HG02571 (cell line): ENCODE results near the gene CATSPER1.

ENCODE experiments used
- ATAC-seq: cut with Tn5 transposase; IDR thresholded peaks from one replicate; pipeline ENCODE4 v1.9.1; 2021; ENCODE audit warnings: mild to moderate bottlenecking, moderate library complexity; ENCODE audit not compliant: unreplicated experiment

CATSPER1 gene

DNA sequence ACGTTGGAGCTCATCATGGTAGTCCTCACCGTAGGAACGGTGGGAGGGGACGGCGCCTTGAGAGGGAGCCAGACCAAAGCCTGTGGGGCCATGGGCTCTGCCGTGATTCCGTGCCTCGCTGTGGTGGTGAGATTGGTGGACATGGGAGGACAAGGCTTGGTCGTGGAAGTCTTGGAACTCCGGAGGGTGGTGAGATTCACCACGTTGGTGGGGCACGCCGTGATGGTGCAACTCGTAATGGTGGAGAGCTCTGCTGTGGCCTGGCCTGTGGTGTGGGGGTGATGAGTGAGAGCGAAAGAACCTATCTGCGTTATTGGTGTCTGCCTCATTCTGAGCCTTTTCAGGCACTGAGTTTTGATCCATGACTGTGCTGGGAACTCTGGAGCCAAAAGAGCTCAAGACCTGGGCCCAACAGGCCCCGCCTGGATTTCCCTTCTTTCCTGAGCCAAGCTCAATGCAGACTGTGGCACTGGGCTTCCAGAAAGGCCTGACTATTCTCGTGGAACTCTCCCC lies at the start of gene CATSPER1:
Gene CATSPER1 (minus strand): TSS at position 463 of the 513 bp plus-strand sequence. CDS start 100 bp downstream, at position 363.
- ATAC-seq, result no peak

DNA sequence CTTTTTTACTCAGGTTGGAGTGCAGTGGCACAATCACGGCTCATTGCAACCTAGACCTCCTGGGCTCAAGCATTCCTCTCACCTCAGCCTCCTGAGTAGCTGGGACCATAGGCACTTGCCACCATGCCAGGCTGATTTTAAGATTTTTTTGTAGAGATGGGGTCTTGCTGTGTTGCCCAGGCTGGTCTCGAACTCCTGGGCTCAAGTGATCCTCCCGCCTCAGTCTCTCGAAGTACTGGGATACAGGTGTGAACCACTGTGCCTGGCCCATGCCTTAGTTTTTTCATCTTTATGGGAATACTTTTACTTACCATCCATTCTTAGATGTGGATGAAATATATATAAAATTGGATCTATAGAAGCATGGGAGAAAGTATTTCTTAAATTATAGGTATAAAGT lies 49.0 kb upstream of the CATSPER1 start:
- ATAC-seq, result no peak

DNA sequence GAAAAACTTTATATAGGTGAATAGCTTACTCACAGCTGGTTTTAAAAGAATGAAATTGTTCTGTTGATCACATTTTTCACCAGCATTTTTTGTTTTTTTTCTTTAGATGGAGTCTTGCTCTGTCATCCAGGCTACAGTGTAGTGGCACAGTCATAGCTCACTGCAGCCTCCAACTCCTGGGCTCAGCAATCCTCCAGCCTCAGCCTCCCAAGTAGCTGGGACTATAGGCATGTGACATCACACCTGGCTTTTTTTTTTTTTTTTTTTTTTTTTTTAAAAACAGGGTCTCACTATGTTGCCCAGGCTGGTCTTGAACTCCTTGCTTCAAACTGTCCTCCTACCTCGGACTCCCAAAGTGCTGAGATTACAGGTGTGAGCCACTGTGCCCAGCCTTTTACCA lies 47.4 kb upstream of the CATSPER1 start:
- no peak for ATAC-seq

DNA sequence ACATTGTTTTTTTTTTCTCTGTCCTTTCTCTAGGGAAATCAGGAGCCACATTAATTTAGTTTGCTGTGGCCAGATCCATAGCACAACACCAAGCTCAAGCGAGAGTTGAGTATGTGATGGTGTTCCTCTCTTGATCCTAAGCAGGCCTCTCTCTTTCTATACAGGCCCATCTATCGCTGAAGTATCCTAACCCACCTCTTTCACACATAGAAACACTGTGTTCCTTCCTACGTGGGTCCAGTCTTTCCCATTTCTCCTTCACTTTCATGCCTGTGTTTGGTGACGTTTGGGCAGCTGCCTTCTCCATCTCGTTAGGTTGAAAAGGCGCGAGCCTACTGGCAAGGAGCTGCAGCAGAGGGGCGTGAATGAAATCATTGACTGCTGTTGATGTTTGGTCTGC lies 46.2 kb upstream of the CATSPER1 start:
- no peak for ATAC-seq

DNA sequence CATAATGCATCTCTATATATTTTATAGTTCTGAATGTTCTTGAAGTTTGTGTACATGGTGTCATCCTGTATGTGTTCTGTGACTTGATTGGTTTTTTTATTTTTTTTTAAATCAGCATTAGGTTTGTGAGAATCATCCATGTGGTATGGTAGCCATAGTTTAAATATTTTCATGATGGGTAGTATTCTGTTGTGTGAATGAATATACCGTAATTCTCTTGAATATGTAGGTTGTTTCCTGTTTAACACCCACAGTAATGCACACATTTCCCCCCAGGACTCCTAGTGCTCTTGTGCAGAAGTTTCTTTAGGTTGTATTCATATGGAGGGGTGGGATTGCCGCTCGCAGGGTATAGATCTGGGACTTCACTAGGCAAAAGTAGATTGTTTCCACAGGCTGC lies 45.8 kb upstream of the CATSPER1 start:
- ATAC-seq, result no peak

DNA sequence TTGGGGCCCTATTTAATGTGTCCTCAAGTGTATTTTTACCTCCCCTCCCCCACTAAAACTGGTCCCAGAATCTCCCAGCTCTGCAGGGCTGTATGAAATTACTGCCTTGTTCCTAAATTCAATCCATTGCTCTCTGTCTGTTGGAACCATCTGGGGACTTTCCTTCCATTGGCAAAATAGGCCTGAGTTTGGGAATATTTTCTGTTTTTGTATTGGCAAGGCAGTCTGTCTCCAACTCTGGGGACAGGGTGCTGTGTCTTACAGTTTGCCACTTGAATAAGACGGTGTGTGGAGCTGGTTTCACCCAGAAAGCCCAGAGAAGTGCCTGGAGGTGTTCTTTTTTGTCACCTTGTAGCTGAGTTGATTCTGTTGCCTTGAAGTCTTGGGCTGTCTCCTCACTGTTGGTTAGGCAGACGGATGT lies 45.1 kb upstream of the CATSPER1 start:
- no peak for ATAC-seq

DNA sequence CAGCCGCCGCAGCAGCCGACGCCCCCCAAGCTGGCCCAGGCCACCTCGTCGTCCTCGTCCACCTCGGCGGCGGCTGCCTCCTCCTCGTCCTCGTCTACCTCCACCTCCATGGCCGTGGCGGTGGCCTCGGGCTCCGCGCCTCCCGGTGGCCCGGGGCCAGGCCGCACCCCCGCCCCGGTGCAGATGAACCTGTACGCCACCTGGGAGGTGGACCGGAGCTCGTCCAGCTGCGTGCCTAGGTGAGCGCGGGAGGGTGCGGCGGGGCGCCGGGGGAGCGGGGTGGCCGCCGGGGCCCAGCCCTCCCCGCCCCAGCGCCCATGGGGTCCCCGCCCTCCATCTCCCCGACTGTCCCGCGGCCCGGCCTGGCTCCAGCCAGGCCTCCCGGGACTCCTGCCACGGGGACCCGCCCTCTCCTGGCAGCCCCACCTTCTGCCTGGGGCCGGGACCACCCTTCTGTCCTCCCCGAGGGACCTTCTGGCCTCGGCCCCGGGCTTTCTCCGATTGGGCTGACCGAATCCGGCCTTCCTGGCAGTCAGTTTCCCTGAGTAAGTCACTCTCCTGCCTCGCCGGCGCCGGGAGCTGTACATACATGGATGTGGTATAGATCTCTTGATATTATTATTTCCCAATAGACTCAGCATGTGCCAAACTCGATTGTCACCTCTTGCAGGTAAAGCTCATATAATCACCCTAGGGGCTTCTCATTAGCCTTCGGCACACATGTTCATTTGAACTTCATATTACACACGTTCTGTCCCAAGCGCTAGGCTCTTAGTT lies 44.5 kb upstream of the CATSPER1 start:
- ATAC-seq, result peak; percentile 21

DNA sequence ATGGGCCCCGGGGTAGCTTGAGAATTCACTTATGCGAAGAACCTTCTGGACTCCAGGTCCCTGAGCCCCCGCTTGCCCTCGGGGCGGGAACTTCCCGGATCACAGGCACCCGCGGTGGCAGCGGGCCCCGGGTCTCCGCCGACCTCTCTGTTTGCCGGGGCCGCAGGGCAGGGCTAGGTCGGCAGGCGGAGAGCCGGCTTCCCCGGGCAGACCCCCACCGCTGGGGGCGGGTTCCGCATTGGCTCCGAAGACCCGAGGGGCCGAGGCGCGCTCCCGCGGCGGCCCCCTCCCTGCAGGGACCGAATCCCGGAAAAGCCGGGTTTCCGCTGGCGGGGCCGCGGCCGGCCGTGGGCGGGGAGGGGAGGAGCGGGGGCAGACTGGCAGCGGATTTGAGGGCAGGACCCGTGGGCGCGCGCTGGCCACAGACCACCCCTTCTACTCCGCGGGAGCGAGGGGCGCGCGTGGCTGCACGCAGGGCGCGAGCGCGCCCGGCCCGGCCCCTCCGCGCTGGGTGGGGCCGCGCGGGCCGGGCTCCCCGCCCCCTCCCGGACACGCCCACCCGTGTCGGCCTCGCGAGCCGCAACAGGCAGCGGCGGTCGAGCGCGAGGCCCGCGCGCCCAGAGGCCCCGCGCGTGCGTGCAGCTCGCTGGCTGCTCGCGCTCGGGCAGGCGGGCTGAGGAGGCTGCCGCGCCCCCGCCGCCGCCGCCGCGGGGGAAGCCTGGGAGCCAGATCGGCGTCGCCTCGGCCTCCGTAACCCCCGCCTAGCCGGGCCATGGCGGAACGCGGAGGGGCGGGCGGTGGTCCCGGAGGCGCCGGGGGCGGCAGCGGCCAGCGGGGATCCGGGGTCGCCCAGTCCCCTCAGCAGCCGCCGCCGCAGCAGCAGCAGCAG lies 43.7 kb upstream of the CATSPER1 start, which contains the start of gene PACS1:
Gene PACS1 (plus strand): TSS at position 558 of the 889 bp plus-strand sequence. CDS start 215 bp downstream, at position 773.
- peak; percentile 31 for ATAC-seq

DNA sequence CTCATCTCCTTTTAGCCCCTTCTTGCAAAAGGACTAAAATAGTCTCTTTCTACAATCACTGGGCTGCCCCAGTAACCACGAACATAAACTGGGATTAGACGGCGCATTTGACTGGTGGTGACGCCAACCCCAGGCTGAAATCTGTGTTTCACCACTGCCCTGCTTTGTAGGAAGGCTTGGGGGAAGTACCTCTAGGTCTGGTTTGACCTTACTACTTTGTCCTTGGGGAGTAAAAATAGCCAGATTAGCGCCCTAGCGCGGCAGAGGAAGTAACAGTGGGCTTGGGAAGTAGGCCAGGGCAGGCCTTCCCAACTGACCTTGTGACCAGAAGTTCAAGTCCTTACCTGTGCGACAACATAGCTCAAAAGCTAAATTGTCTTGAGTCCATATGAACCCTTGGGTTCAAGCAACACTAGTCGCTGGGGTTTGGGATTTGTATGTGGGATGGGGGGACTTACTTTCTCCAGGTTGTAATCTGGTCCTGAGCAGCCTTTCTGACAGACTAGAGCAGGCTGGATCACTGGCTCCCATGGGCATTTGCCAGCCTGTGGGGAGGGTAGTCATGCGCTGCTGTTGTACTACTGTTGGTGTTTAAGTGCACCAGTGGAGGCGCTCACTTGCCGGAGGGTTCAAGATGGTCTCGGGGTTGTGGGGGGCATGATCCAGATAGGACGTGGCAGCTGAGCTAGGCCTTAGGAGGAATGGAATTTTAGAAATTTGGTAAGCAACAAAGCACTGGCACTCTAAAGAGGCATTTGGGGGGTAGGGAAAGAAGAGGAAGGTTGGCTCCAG lies 42.8 kb upstream of the CATSPER1 start:
- ATAC-seq, result peak; percentile 18

DNA sequence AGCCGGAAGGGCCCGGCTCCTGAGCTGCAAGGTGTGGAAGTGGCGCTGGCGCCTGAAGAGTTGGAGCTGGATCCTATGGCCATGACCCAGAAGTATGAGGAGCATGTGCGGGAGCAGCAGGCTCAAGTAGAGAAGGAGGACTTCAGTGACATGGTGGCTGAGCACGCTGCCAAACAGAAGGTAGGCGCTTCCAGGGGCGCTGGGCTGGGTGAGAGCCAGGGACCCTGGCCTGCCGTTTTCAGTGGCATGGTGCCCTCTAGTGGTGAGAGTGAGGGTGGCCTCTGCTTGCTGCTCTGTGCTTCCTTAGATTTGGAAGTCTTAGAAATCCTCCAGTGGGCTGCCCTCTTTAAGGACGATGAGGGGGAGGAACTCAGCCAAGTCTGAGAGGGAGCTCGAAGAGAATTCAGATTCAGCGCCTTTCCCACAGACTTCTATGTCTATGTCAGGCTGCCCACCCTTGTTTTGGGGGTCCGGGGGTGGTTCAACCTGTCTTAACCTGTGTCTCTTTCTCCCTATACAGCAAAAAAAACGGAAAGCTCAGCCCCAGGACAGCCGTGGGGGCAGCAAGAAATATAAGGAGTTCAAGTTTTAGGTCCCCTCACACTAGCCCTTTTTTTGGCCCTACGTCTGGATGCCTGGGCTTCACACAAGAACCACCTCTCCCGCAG lies 42.0 kb upstream of the CATSPER1 start:
- ATAC-seq, result no peak

DNA sequence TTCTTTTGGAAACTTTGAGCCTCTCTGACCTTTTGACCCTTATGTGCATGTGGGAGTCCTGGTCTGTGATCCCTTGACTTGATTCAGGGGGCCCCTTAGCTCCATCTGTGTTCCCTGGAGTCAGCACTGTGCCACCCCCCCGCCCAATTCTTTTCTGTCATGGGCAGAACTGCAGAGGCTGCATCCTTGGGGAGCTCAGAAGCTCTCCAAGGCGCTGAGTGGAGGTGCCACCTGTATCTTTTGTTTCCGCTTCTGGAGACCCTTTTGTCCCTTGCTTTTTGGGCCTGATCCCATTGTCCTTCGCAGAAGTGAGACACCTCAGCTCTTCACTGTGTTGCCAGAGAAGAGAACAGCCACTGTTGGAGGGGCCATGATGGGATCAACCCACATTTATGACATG lies 41.4 kb upstream of the CATSPER1 start:
- no peak for ATAC-seq

DNA sequence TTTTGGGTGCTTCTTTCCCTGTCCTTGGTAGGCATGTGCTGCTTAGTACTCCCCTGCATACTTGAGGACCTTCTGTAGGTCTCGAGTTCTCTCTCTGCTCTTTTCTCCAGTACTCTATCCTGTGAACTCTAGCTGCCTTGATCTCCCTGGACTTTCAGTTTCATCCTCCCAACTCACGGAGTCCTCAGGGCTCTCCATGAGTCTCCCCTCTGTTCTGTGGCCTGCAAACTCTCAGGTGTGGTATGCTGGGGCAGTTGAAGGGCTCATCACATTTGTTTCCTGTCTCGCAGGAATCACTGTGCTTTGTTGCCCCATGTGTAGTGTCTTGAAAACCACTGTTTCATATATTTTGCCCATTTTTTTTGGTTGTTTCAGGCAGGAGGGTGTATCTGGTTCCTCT lies 40.5 kb upstream of the CATSPER1 start:
- no peak for ATAC-seq

DNA sequence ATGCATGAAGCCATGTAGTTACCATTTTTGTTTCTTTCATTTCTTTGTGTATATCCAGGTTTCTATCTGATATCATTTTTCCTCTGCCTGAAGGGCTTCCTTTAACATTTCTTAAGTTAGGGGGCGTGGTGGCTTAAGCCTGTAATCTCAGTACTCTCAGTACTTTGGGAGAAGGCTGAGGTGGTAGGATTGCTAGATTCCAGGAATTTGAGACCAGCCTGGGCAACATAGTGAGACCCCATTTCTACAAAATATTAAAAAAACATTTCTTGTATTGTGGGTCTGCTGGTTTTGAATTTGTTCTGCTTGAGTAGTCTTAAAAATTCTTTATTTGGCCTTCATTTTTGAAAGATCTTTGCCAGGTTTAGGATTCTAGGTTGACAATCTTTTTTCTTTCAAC lies 38.3 kb upstream of the CATSPER1 start:
- ATAC-seq, result no peak

DNA sequence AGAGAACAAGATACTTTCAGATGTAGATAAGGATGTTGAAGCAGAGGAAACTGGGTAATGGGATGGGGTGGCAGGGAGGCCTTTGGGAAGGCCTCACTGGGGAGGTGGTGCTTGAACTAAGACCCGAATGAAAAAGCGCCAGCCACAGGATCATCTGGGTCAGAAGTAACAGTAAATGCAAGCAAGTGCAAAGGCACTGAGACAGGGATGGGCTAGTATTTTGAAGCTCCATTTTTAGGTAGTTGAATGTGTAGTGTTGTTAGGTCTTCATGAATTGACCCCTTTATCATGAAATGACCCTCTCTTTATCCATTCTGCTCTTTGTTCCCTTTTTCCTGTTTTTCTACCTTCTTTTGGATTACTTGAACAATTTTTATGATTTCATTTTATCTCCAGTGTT lies 37.6 kb upstream of the CATSPER1 start:
- ATAC-seq, result no peak

DNA sequence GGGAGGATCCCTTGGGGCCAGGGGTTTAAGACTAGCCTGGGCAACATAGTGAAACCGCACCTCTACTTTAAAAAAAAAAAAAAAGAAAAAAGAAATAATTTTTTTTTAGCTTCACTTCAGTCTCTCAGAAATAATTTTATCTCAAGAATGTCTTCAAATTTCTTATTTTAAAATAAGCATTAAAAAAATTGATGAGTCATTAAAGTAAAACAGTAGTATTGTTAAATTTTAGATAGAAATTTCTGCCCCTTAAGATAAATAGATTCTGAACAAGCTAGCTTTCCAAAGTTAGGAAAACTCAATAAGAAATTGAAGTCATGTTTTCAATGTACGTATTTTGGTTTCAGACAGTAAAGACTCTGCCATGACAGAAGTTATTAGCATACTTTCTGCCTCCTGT lies 36.1 kb upstream of the CATSPER1 start:
- ATAC-seq, result no peak

DNA sequence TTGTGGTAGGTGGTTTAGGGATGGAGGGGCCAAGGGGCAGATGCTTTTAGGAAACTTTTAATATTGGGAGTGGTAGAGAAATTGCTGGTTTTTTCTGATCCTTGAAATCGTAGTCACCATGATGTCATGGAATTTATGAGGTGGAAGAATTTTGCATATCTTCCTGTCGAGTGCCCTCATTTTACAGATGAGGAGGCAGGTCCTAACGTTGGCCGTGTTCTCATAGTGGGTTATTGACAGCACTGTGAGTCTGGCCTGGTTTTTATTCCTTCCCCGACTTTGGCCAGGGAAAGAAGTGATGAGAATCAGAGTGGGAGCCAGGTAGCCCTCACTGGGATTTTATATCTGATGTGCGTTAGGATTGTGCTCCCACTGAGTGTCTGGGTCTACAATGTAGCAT lies 35.0 kb upstream of the CATSPER1 start:
- ATAC-seq, result no peak

DNA sequence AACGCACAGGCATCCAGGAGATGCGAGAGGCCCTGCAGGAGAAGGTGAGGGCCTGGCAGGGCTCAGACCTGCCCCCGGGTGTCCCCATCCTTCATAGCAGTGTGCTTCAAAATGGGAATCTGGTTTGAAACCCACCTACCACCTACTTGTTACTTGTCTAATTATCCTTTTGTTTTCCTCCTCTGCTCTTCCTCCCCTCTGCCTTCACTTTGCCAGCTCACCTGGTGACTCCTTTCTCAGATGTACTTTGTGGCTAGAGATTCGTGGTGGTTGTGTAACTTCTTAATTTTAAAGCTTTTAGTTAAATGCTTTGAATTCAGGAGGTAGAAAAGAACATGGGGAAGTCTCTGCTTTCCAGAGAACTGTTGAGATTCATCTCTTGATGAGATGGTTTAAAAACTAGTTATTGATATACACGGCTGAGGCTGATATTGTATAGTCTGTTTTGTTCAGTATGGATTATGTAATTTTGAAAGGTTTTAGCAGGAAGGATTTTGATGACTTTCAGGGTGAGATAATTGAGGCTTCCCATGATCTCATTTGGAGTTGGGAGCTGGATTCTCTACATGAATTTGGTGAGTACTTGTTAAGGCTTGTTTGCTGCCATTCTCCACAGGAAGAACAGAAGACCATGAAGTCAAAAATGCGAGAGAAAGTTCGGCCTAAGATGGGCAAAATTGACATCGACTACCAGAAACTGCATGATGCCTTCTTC lies 33.8 kb upstream of the CATSPER1 start:
- no peak for ATAC-seq

DNA sequence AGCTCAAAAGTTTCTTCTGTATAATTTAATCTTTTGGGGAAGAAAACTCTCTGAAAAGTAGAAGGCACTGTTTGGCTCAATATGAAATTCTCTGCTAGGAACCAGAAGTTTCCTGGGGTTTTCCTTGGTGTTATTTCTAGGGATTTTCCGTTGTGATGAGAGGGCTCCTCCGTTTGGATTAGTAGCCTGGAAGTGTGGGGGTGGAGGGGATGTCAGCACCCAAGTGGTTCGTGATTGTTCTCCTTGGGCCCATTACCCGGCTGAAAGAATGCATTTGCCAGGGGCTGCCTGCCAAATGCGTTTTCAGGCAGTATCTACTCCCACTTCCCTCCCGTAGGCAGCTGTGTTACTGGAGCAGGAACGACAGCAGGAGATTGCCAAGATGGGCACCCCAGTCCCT lies 30.2 kb upstream of the CATSPER1 start:
- no peak for ATAC-seq

DNA sequence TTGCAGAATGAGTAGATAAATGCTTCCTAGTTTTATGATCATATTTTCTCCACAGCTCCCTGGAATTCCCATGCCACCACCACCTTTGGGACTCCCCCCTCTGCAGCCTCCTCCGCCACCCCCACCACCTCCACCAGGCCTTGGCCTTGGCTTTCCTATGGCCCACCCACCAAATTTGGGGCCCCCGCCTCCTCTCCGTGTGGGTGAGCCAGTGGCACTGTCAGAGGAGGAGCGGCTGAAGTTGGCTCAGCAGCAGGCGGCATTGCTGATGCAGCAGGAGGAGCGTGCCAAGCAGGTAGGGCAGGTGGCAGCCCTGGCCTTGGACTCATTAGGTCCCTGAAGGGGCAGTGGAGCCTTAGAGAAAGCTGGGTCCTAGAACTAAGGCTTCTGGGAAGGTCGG lies 28.7 kb upstream of the CATSPER1 start:
- ATAC-seq, result no peak

DNA sequence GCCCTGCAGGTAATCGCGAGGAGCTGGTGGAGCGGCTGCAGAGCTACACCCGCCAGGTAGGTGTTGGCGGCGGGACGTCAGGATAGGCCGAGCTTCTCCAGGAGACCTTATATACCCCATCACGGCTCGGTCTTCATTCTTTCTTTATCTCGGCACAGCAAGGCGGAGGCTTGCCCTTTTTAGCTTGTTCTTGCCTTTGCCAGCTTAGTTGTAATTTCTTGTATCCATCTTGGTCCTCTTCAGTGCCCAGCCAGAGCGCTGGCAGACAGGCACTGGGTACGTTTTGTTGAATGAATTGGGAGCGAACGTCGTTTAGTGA lies 26.3 kb upstream of the CATSPER1 start:
- no peak for ATAC-seq
